Nephron (organoid): Measurements from ENCODE around the gene DNASE1L3.

Experiments used
- H3K27ac Mint-ChIP-seq, 3 experiments: 2 replicates each; pipeline ENCODE4 v1.8.0; 2020; ENCODE audit warnings: mixed read lengths in 3 of 3, mild to moderate bottlenecking in 2 of 3, moderate library complexity in 1 of 3
- H3K27me3 Mint-ChIP-seq: 2 replicates; pipeline ENCODE4 v1.8.0; 2021; ENCODE audit warnings: low read depth, mild to moderate bottlenecking, moderate library complexity, mixed read lengths
- H3K36me3 Mint-ChIP-seq: 2 replicates; pipeline ENCODE4 v1.8.0; 2020; ENCODE audit warnings: low read depth, mixed read lengths
- H3K4me1 Mint-ChIP-seq: 2 replicates; pipeline ENCODE4 v1.8.0; 2020; ENCODE audit warnings: mixed read lengths
- H3K4me3 Mint-ChIP-seq, 3 experiments: 2 replicates each; pipeline ENCODE4 v1.8.0; 2020; ENCODE audit warnings: mild to moderate bottlenecking in 3 of 3, mixed read lengths in 3 of 3, moderate library complexity in 2 of 3
- H3K9me3 Mint-ChIP-seq: 2 replicates; pipeline ENCODE4 v1.8.0; 2020; ENCODE audit warnings: mixed read lengths
- CTCF ChIP-seq, 3 experiments: fragments of 200-600 bp; sonication (generic); IDR thresholded peaks; one replicate each; pipeline ENCODE4 v1.5.0; 2021; ENCODE audit warnings: antibody characterized with exemption in 3 of 3; ENCODE audit not compliant: unreplicated experiment in 3 of 3

DNASE1L3 gene

DNA sequence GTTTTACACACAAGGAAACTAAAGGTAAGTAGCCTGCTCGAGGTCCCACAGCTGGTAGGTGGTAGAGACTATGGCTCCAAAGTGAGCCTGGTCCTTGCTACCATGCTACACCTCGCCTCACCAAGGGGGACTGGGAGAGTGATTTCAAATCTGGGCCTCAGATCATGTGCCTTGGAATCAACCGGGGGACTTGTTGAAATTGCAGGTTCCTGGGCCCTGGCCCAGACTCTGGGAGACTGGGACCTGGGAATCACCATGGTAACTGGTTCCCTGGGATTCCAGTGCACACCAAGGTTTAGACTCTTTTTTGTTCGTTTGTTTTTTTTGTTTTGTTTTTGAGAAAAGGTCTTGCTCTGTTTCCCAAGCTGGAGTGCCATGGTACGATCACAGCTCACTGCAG, 21.1 kb downstream of the DNASE1L3 start:
- peaks cover 11% of the 10 kb centered on the region for H3K27me3 Mint-ChIP-seq
- no peak overlapping the region for H3K27ac Mint-ChIP-seq
- peaks cover 3% of the 10 kb centered on the region for H3K9me3 Mint-ChIP-seq
- no peak overlapping the region for H3K4me3 Mint-ChIP-seq
- H3K36me3 Mint-ChIP-seq = no peaks in the 10 kb centered on the region
- no peak for TF ChIP-seq CTCF (IDR thresholded peaks at IDR 0.05; ENCODE audit: unreplicated experiment in 3 of 3)
- H3K4me1 Mint-ChIP-seq = no peaks in the 10 kb centered on the region

- no peaks in the 10 kb centered on the region for H3K36me3 Mint-ChIP-seq
- peaks cover 3% of the 10 kb centered on the region for H3K9me3 Mint-ChIP-seq
- peaks cover 16% of the 10 kb centered on the region for H3K27me3 Mint-ChIP-seq
- H3K4me3 Mint-ChIP-seq = no peak overlapping the region
- H3K4me1 Mint-ChIP-seq = no peaks in the 10 kb centered on the region
- no peak for TF ChIP-seq CTCF (IDR thresholded peaks at IDR 0.05; ENCODE audit: unreplicated experiment in 3 of 3)
- no peak overlapping the region for H3K27ac Mint-ChIP-seq
Observed at GRCh38 chr3:58188921-58189451, 21.8 kb downstream of the DNASE1L3 start.

GRCh38 chr3:58188173-58188564, 22.6 kb downstream of the DNASE1L3 start:
- no peaks in the 10 kb centered on the region for H3K4me1 Mint-ChIP-seq
- H3K27me3 Mint-ChIP-seq = peaks cover 22% of the 10 kb centered on the region
- H3K9me3 Mint-ChIP-seq = peaks cover 3% of the 10 kb centered on the region
- H3K36me3 Mint-ChIP-seq = no peaks in the 10 kb centered on the region
- H3K27ac Mint-ChIP-seq = no peak overlapping the region
- TF ChIP-seq CTCF (IDR thresholded peaks at IDR 0.05; ENCODE audit: unreplicated experiment in 3 of 3) = no peak
- no peak overlapping the region for H3K4me3 Mint-ChIP-seq

GRCh38 chr3:58184982-58185360, 25.8 kb downstream of the DNASE1L3 start:
- Mint-ChIP-seq H3K36me3 (no peaks in the 10 kb centered on the region), H3K9me3 (no peaks in the 10 kb centered on the region), H3K27me3 (peaks cover 26% of the 10 kb centered on the region), H3K4me3 (no peak overlapping the region), H3K27ac (no peak overlapping the region), H3K4me1 (no peaks in the 10 kb centered on the region)
- no peak for TF ChIP-seq CTCF (IDR thresholded peaks at IDR 0.05; ENCODE audit: unreplicated experiment in 3 of 3)

GRCh38 chr3:58184309-58184981, 26.3 kb downstream of the DNASE1L3 start:
- no peaks in the 10 kb centered on the region for H3K9me3 Mint-ChIP-seq
- H3K27me3 Mint-ChIP-seq = peaks cover 26% of the 10 kb centered on the region
- H3K4me1 Mint-ChIP-seq = no peaks in the 10 kb centered on the region
- no peak for TF ChIP-seq CTCF (IDR thresholded peaks at IDR 0.05; ENCODE audit: unreplicated experiment in 3 of 3)
- H3K4me3 Mint-ChIP-seq = no peak overlapping the region
- no peaks in the 10 kb centered on the region for H3K36me3 Mint-ChIP-seq
- H3K27ac Mint-ChIP-seq = no peak overlapping the region

DNA sequence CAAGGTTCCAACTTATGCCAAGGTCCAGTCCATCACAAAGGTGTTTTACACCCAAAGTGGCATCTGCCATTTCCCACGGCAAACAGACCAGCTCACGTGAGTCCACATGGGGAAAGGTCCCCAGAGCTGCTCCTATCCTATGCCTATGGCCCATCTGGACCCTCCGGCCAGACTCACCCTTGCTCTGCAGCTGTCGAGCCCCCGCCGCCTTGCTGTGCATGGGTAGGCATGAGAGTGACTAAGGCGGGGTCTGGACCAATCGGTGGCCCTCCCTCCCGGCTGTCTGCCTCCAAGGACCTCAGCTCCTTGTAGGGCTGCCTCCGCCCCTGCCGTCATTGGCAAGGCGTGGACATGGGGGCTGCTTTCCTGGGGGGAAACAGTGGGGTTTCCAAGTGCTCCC, 26.9 kb downstream of the DNASE1L3 start:
- no peaks in the 10 kb centered on the region for H3K9me3 Mint-ChIP-seq
- no peak overlapping the region for H3K27ac Mint-ChIP-seq
- H3K36me3 Mint-ChIP-seq = no peaks in the 10 kb centered on the region

More for the DNA sequence above, 26.9 kb downstream of the DNASE1L3 start:
- no peak for TF ChIP-seq CTCF (IDR thresholded peaks at IDR 0.05; ENCODE audit: unreplicated experiment in 3 of 3)
- H3K4me3 Mint-ChIP-seq = no peak overlapping the region
- H3K27me3 Mint-ChIP-seq = peaks cover 26% of the 10 kb centered on the region
- H3K4me1 Mint-ChIP-seq = no peaks in the 10 kb centered on the region
